MM.1S (cell line): ENCODE results near the gene SEMA4D.

Experiments used
- CTCF ChIP-seq: fragments of 300-600 bp; sonication (generic); IDR thresholded peaks from 2 replicates; pipeline ENCODE4 v1.5.1; 2016; ENCODE audit warnings: antibody characterized with exemption, low read length, mixed read lengths
- EZH2phosphoT487 ChIP-seq: fragments of 300-600 bp; sonication (generic); IDR thresholded peaks from 2 replicates; pipeline ENCODE4 v1.6.1; 2018; ENCODE audit warnings: antibody characterized with exemption, low read length

- TF ChIP-seq CTCF (no peak), EZH2phosphoT487 (no peak)
Measured at GRCh38 chr9:89368550-89368949, 129.4 kb downstream of the SEMA4D start.
